ENCODE results near the gene MBTD1.

- TF ChIP-seq CTCF (IDR thresholded peaks at IDR 0.05) (no peak), EP300 (IDR thresholded peaks at IDR 0.05) (no peak), POLR2A (IDR thresholded peaks at IDR 0.05) (no peak)
These were observed 1.4 kb upstream of the MBTD1 start for GRCh38 chr17:51261024-51261963.
